Activated CD4-positive, alpha-beta T cell treated with anti-CD3 and anti-CD28 coated beads, Interleukin-2, amount 10 ng/mL, durations not matched to agents 24 days and 14 days (primary cell): Measurements from ENCODE around the gene GPR108. TPM values are rescaled to one million over a fixed set of nuclear protein-coding genes. Genes with fewer than 3 reads are reported as not detected.
"Not testable (repeated sequence)": the region's sequence is repeated elsewhere in the genome, so short reads cannot be mapped to it uniquely, and the experiment has no call there.

Experiments used
- DNase-seq: peaks from one replicate; pipeline ENCODE4 v3.0.0; 2022
- H3K27ac Mint-ChIP-seq: one replicate; pipeline ENCODE4 v1.8.0; 2022; ENCODE audit warnings: mild to moderate bottlenecking, mixed read lengths
- H3K27me3 Mint-ChIP-seq: one replicate; pipeline ENCODE4 v1.8.0; 2022; ENCODE audit warnings: mixed read lengths
- H3K36me3 Mint-ChIP-seq: one replicate; pipeline ENCODE4 v1.8.0; 2022; ENCODE audit warnings: low read depth, mild to moderate bottlenecking, mixed read lengths
- H3K4me1 Mint-ChIP-seq: one replicate; pipeline ENCODE4 v1.8.0; 2021; ENCODE audit warnings: mixed read lengths
- H3K4me3 Mint-ChIP-seq: one replicate; pipeline ENCODE4 v1.8.0; 2022; ENCODE audit warnings: mild to moderate bottlenecking, moderate library complexity, mixed read lengths
- H3K9me3 Mint-ChIP-seq: one replicate; pipeline ENCODE4 v1.8.0; 2021; ENCODE audit warnings: mixed read lengths
- intact Hi-C: fragments of 100-400 bp; cut with micrococcal nuclease; formaldehyde crosslinking; loops from one replicate; pipeline ENCODE4 v1.15.1; 2023
- total RNA-seq: library from RNA; stranded (reverse); gene quantifications from 2 replicates; pipeline ENCODE4 v1.2.3, GENCODE V29; 2022

GPR108 gene
- total RNA-seq, 1 donor from 2014 or later = 97.7 TPM

DNA sequence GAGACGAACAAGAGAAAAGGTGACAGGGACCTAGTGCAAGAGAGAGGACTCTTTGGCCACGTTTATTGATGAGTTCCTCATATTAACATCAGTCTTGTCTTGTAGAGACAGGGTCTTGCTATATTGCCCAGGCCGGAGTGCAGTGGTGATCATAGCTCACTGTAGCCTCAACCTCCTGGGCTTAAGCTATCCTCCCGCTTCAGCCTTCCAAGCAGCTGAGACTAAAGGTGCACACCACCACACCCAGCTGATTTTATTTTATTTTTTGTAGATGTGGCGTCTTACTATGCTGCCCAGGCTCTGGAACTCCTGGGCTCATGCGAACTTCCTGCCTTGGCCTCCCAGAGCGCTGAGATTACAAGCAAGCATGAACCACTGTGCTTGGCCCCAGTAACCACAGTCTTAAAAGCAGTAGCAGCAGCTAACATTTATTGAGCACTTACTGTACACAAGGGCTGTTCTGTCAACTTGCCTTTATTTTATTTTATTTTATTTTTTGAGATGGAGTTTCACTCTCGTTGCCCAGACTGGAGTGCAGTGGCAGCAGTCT is 30.9 kb upstream of the GPR108 start:
- peaks cover 2% of the 10 kb centered on the region for H3K36me3 Mint-ChIP-seq
- no peaks in the 10 kb centered on the region for H3K27me3 Mint-ChIP-seq
- H3K4me1 Mint-ChIP-seq = peaks cover 46% of the 10 kb centered on the region
- peak; percentile 76 for DNase-seq
- H3K4me3 Mint-ChIP-seq = peak overlapping the region; percentile 88
- peak overlapping the region; percentile 92 for H3K27ac Mint-ChIP-seq
- intact Hi-C loops = no loop called here
- H3K9me3 Mint-ChIP-seq = no peaks in the 10 kb centered on the region

DNA sequence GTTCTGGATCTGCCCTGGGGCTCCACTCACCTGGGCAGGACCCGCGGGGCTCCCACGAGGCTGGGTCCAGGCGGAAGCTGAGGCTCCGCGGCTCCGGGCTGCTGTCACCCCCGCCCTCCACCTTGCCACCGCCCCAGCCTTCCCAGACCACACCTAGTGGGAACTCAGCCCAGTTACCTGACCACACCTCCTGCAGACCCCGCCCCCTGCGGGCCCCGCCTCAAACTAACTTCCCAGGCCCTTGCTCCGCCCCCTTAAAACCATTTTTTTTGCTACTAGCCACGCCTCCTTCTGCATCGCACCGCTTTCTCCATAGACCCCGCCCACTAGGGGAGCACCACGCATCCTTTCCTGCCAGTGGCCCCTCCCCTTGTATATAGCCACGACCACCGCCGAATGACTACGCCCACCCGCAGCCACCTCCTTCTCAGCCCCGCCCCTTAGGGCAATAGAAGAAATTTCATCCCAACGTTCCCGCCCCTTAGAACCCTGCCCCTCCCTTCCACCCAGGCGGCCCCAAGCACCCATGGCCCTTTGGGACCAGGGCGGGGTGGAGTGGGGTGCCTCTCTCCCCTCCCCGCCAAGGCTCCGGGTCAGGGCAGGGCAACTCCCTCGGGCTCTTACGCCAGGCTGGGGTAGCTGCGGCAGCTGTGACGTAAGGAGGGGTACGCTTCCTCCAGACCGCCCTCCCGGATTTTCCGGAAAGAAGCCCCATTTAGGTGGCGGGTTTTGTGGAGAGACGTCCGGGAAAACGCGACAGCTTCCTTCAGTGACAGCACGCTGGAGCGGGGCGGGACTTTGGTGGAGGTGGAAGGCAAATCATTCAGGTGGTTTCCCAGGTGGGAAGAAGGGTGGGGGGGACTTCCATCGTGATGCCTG is 30.2 kb upstream of the GPR108 start, which contains the start of gene SH2D3A:
Gene SH2D3A (minus strand): TSS at position 79 of the 879 bp plus-strand sequence. CDS start 3,687 bp downstream, outside the sequence.
- peak; percentile 98 for DNase-seq
- H3K4me3 Mint-ChIP-seq = peak within 1 kb of the TSS; percentile 88
- peaks cover 46% of the 10 kb centered on the region for H3K4me1 Mint-ChIP-seq
- no peaks in the 10 kb centered on the region for H3K9me3 Mint-ChIP-seq
- intact Hi-C loops = loop anchor here (1.0 to 2.0 kb wide), 3 partner anchors 15 to 35 kb away; no protein-coding TSS in a partner anchor
- peaks cover 3% of the 10 kb centered on the region for H3K36me3 Mint-ChIP-seq
- H3K27me3 Mint-ChIP-seq = no peaks in the 10 kb centered on the region
- H3K27ac Mint-ChIP-seq = peak within 1 kb of the TSS; percentile 92

DNA sequence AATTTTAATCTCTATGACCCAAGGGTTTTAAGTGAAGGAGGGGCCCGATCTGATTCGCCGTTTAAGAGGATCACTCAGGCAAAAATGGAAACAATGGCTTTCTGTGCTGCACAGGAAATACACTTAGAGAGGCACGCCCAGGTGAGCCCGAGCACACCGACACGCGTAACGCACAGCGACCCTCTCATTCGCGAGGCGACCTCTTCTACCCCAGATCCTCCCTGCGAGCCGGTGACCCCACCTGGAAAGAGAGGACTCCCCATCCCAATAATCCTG is 29.6 kb upstream of the GPR108 start:
- Mint-ChIP-seq H3K4me1 (peaks cover 41% of the 10 kb centered on the region), H3K4me3 (peak overlapping the region; percentile 88), H3K9me3 (no peaks in the 10 kb centered on the region), H3K36me3 (peaks cover 5% of the 10 kb centered on the region), H3K27ac (peak overlapping the region; percentile 92), H3K27me3 (no peaks in the 10 kb centered on the region)
- DNase-seq = no peak
- intact Hi-C loops = loop anchor here (1.0 to 2.0 kb wide), 3 partner anchors 14 to 35 kb away; no protein-coding TSS in a partner anchor

DNA sequence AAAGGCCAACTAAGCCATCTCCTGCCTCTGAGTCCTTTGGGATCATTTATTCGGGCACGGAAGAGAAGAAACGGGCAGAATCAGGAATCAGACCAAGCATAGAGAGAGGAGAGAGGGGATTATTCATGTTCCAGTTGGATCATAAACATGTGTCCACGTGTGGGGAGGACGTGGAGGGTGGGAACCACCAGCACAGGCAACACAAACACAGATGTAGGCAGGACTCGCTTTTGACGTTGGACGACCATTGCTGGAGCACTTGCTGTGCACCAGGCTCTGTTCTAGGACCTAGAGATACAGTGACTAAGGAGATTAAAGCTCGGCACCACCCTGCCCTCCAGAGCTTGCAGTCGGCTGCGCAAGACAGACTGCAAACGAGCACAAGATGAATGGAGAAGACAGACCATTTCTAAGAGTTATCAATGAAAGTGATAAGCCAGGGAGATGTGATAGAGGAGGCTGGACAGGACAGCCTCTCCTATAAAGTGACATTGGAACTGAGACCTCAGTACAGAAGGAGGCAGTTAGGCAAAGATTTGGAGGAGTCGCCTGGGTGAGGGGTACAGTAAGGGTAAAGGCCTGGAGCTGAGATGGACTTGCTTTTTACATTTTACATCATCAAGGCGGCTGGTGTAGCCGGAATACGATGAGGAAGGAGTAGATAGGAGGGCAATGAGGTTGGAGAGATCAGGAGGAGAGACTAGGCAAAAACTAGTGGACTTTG is 29.1 kb upstream of the GPR108 start:
- Mint-ChIP-seq H3K4me1 (peaks cover 36% of the 10 kb centered on the region), H3K27me3 (no peaks in the 10 kb centered on the region), H3K27ac (peak overlapping the region; percentile 92), H3K4me3 (peak overlapping the region; percentile 88), H3K9me3 (no peaks in the 10 kb centered on the region), H3K36me3 (peaks cover 7% of the 10 kb centered on the region)
- DNase-seq = peak; percentile 70
- intact Hi-C loops = loop anchor here (1.0 to 2.0 kb wide), 3 partner anchors 14 to 36 kb away; no protein-coding TSS in a partner anchor

DNA sequence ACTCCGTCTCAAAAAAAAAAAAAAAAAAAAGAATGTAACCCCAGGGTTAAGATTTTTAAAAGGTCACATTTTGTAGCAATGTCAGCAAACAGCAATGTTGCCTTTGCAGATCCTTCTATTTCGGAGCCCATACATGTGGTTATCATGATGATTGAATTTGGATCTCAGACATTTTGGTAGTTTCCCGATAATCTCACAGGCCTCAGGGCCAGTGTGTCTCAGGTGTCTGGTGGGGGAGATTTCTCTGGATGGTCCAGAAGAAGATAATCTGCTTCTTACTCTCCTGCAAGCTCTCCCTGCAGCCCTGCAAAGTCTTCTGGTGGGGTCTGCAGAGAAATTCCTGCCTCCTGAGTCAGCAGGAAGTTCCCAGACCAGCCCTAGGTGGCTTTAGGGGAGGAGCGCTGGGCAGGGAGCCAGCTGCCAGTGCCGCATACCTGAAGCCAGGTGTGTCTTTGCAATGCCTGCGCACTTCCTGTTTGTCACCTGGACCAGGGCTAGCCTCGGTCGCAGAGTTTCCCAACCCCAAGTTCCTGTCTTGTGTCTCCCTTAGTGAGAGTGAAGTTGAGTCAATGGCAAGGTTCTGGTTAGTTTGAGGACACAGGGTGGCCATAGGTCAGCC is 28.5 kb upstream of the GPR108 start:
- intact Hi-C loops = loop anchor here (2.0 kb wide), 1 partner anchor 13 kb away; no protein-coding TSS in a partner anchor
- peaks cover 13% of the 10 kb centered on the region for H3K36me3 Mint-ChIP-seq
- no peaks in the 10 kb centered on the region for H3K9me3 Mint-ChIP-seq
- H3K4me3 Mint-ChIP-seq = peak overlapping the region; percentile 88
- H3K4me1 Mint-ChIP-seq = peaks cover 35% of the 10 kb centered on the region
- peak; percentile 66 for DNase-seq
- H3K27ac Mint-ChIP-seq = peak overlapping the region; percentile 92
- no peaks in the 10 kb centered on the region for H3K27me3 Mint-ChIP-seq

DNA sequence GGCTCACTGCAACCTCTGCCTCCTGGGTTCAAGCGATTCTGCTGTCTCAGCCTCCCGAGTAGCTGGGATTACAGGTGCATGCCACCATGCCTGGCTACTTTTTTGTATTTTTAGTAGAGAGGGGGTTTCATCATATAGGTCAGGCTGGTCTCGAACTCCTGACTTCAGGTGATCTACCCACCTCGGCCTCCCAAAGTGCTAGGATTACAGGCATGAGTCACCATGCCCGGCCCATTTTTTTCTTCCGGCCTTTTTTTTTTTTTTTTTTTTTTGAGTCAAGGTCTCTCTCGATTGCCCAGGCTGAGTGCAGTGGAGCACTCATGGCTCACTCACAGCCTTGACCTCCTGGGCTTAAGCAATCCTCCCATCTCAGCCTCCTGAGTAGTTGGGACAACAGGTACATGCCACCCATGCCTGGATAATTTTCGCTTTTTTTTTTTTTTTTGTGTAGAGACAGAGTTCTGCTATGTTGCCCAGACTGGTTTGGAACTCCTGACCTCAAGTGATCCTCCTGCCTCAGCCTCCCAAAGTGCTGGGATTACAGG is 24.9 kb upstream of the GPR108 start:
- H3K27me3 Mint-ChIP-seq, DNase-seq, H3K9me3 Mint-ChIP-seq, intact Hi-C loops, H3K4me3 Mint-ChIP-seq, H3K27ac Mint-ChIP-seq: not testable (repeated sequence)
- Mint-ChIP-seq H3K4me1 (peaks cover 21% of the 10 kb centered on the region), H3K36me3 (peaks cover 29% of the 10 kb centered on the region)

DNA sequence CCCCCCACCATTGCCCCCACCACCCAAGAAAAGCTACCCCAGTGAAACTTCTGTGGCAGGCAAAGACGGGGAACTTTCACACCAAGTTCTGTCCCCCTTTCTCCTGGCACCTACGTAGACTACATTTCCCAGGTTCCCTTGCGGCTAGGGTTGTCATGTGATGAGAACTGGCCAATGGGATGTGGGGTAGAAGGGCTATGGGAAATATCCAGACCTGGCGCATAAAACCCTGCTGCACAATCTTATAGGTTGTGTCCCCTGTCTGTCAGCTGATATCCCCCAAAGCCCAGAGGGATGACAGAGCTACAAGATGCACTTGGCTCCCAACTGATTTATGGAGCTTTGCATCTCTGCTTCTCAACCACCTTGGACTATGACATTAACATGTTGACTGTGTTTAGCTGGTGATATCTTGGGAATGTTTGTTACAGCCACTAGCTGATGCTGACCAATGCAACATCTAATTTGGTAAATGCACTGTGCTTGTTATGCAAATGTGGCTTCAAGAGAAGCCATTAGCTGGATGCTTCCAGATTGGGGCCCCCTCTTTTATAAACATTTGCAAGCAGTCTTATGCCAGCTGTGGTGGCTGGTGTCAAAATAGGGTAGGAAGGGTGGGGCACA is 23.8 kb upstream of the GPR108 start:
- Mint-ChIP-seq H3K9me3 (no peaks in the 10 kb centered on the region), H3K27me3 (no peaks in the 10 kb centered on the region), H3K4me3 (no peak overlapping the region), H3K36me3 (peaks cover 30% of the 10 kb centered on the region), H3K27ac (no peak overlapping the region), H3K4me1 (peaks cover 13% of the 10 kb centered on the region)
- DNase-seq = peak; percentile 74
- intact Hi-C loops = no loop called here

DNA sequence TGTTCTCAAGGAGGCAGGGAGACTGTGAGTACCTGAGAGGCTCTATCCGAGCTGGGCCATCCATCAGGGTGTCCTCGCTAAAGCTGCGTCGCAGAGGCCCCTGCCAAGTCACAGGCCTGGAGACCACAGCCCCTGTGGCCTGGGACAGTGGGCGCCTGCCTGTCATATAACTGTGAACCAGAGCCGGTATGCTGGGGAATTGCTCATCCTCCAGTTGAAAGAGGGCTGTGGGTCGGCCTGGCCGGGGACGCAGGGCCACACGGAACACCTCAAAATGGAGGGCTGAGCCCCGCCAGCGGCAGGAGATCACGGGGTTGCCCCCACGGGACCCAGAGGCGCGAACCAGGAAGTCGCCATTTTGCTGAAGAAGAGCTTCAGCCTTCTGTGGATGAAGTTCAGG is 23.2 kb upstream of the GPR108 start:
- peaks cover 8% of the 10 kb centered on the region for H3K4me1 Mint-ChIP-seq
- H3K27me3 Mint-ChIP-seq = no peaks in the 10 kb centered on the region
- intact Hi-C loops = no loop called here
- H3K4me3 Mint-ChIP-seq = no peak overlapping the region
- no peaks in the 10 kb centered on the region for H3K9me3 Mint-ChIP-seq
- DNase-seq = no peak
- H3K36me3 Mint-ChIP-seq = peaks cover 30% of the 10 kb centered on the region
- no peak overlapping the region for H3K27ac Mint-ChIP-seq

DNA sequence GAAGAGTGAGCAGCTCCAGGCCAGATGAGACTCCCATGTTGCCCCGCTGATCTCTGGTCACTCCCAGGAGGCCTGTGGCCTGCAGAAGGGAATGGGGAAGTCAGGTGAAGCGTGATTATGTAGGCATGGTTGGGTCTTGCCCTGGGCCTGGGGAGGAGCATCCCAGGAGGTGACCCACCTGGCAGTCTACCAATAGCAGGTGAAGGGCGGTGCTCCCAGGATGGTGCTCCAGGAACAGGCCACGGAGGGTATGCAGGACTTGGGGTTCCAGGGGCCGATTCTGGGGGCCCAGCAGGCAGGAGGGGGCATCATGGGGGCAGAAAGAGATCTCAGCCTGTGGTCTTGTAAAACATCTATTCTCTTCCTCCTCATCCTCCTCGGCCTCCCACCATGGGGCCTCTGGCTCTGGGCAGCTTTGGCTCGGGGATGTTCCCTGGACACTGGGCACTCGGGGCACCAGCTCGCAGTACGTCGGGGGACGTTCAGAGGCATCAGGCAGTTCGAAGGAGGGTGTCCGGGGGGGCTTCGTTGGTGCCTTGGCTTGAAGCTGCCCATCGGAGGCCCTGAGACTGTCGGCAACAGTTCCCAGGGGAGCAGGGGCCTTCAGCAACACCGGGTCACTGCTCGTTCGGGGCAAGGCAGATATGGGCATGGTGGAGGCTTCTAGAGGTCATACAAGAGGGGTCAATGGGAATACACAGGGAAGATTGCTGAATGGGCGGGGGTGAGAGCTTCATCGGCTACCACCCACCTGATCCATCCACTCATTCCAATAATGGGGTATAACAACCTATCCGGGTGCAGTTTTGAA is 17.5 kb upstream of the GPR108 start:
- H3K27me3 Mint-ChIP-seq = no peaks in the 10 kb centered on the region
- H3K27ac Mint-ChIP-seq = no peak overlapping the region
- DNase-seq = no peak
- H3K36me3 Mint-ChIP-seq = peaks cover 45% of the 10 kb centered on the region
- H3K9me3 Mint-ChIP-seq = no peaks in the 10 kb centered on the region
- H3K4me3 Mint-ChIP-seq = no peak overlapping the region
- H3K4me1 Mint-ChIP-seq = peaks cover 15% of the 10 kb centered on the region
- intact Hi-C loops = loop anchor here (5.0 kb wide), 1 partner anchor 238 kb away; no protein-coding TSS in a partner anchor

DNA sequence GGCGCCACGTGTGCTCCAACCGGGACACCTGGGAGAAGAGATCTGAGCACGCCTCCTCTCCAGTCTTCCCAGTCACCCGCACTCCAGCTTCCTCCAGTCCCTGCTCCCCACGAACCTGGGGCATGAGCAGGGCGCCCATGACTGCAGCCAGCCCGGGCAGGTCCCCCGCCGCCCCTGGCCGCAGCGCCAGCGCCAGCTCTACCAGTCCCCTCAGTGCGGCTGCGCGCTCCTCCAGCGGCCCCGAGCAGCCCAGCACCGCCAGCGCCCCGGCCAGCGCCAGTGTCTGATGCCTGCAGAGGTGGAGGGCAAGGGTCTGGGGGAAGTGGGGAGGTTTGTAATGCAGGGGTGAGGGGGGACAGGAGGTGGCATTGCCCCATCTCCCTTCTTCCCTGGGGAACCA is 16.8 kb upstream of the GPR108 start:
- no peak overlapping the region for H3K27ac Mint-ChIP-seq
- peaks cover 45% of the 10 kb centered on the region for H3K36me3 Mint-ChIP-seq
- intact Hi-C loops = loop anchor here (5.0 kb wide), 1 partner anchor 237 kb away; no protein-coding TSS in a partner anchor
- no peaks in the 10 kb centered on the region for H3K27me3 Mint-ChIP-seq
- H3K9me3 Mint-ChIP-seq = no peaks in the 10 kb centered on the region
- H3K4me1 Mint-ChIP-seq = peaks cover 15% of the 10 kb centered on the region
- no peak overlapping the region for H3K4me3 Mint-ChIP-seq
- no peak for DNase-seq

DNA sequence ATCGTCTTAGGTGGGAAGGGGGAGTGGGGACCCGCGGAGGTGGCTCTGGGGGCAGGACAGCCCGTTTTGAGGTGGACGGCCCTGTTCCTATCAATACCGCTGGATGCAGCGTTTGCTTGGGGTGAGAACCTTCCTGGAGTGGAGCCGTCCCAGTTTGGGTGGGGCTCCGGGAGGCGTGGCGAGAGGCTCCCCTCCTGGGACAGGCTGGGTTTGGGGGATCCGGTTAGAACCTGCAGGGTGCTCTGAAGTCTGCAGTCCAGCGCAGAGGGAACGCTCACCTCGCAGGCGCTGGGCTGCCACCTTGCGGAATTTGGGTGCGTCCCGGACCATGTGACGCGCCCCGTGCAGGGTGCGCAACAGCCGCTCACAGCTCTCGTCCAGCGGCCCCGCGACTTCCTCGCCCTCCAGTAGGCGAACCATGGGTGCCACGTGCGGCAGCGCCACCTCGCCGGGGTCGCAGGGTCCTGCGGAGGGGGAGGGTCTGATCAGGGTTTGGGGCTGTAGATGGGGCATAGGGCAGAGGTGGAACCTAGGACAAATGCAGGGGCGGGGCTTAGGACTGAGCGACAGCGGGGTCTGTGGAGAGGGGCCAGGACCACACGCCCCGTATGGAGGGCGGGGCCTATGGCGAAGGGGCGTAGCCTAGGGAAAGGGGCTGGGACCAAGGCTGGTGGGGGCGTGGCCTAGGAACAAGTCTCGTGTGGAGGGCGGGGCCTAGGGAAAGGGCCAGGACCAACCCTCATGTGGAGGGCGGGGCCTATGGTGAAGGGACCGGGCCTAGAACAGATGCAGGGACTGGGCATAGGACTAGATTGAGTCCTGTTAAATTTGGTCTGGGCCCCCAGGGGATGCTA is 16.0 kb upstream of the GPR108 start:
- Mint-ChIP-seq H3K4me1 (peaks cover 15% of the 10 kb centered on the region), H3K36me3 (peaks cover 43% of the 10 kb centered on the region), H3K9me3 (no peaks in the 10 kb centered on the region), H3K27ac (peak overlapping the region; percentile 96), H3K27me3 (no peaks in the 10 kb centered on the region), H3K4me3 (peak overlapping the region; percentile 81)
- intact Hi-C loops = loop anchor here (1.0 to 5.0 kb wide), 3 partner anchors 13 to 236 kb away; partner anchors contain the start of gene SH2D3A
- DNase-seq = peak; percentile 95
